Keratinocyte (primary cell): ENCODE data around the gene ACVR1B. TPM values are rescaled to one million over a fixed set of nuclear protein-coding genes. Genes with fewer than 3 reads are reported as not detected.

ENCODE experiments used
- DNase-seq: peaks from one replicate; pipeline ENCODE4 v3.0.0-alpha.2; 2011; ENCODE audit warnings: low read depth, missing footprints, low spot score
- FAIRE-seq: peaks from 2 replicates; lab custom pipeline; 2011; peaks lifted over from hg19 to GRCh38; lab: Jason Lieb, UNC
- H2AFZ ChIP-seq: 2 replicates; pipeline ENCODE4 v1.6.0; 2012; ENCODE audit warnings: low read length, control low read depth, inconsistent platforms; ENCODE audit not compliant: control insufficient read depth
- H3K27ac ChIP-seq: 2 replicates; pipeline ENCODE4 v1.5.1; 2011; ENCODE audit warnings: low read length; ENCODE audit not compliant: control insufficient read depth, insufficient read depth
- H3K27me3 ChIP-seq: 3 replicates; pipeline ENCODE4 v1.6.0; 2011; ENCODE audit warnings: low read length; ENCODE audit not compliant: control insufficient read depth, insufficient read depth; ENCODE audit errors: extremely low read depth
- H3K36me3 ChIP-seq, 2 experiments: 2 replicates in 1 of 2; 3 replicates in 1 of 2; pipeline ENCODE4 v1.5.1; 2011; ENCODE audit warnings: low read length in 2 of 2, mild to moderate bottlenecking in 1 of 2; ENCODE audit not compliant: control insufficient read depth in 2 of 2, insufficient read depth in 2 of 2; ENCODE audit errors: extremely low read depth in 1 of 2
- H3K4me1 ChIP-seq: 3 replicates; pipeline ENCODE4 v1.5.1; 2011; ENCODE audit warnings: low read length; ENCODE audit not compliant: control insufficient read depth, insufficient read depth; ENCODE audit errors: extremely low read depth
- H3K4me2 ChIP-seq: 3 replicates; pipeline ENCODE4 v1.6.0; 2011; ENCODE audit warnings: low read depth, low read length; ENCODE audit not compliant: control insufficient read depth, insufficient read depth; ENCODE audit errors: extremely low read depth
- H3K4me3 ChIP-seq, 3 experiments: fragments of 200-600 bp in 1 of 3; sonication (generic) in 1 of 3; 2 replicates in 2 of 3; 3 replicates in 1 of 3; pipeline ENCODE4 v1.5.1; 2011 to 2016; ENCODE audit warnings: low read length in 3 of 3, mild to moderate bottlenecking in 3 of 3, control low read depth in 2 of 3, inconsistent platforms in 1 of 3, low read depth in 1 of 3, mixed read lengths in 1 of 3, mixed run types in 1 of 3, moderate library complexity in 1 of 3; ENCODE audit not compliant: control insufficient read depth in 2 of 3, insufficient read depth in 2 of 3; ENCODE audit errors: extremely low read depth in 1 of 3
- H3K79me2 ChIP-seq: 2 replicates; pipeline ENCODE4 v1.6.0; 2012; ENCODE audit warnings: low read length; ENCODE audit not compliant: control insufficient read depth, insufficient read depth
- H3K9ac ChIP-seq: 3 replicates; pipeline ENCODE4 v1.6.0; 2011; ENCODE audit warnings: low read length; ENCODE audit not compliant: control insufficient read depth, insufficient read depth; ENCODE audit errors: extremely low read depth
- H3K9me1 ChIP-seq: 3 replicates; pipeline ENCODE4 v1.6.0; 2011; ENCODE audit warnings: low read length; ENCODE audit not compliant: control insufficient read depth, insufficient read depth; ENCODE audit errors: extremely low read depth
- H3K9me3 ChIP-seq: 2 replicates; pipeline ENCODE4 v1.5.1; 2012; ENCODE audit warnings: low read depth, low read length; ENCODE audit not compliant: control insufficient read depth
- H4K20me1 ChIP-seq: 3 replicates; pipeline ENCODE4 v1.6.0; 2011; ENCODE audit warnings: low read length; ENCODE audit not compliant: control insufficient read depth, insufficient read depth; ENCODE audit errors: extremely low read depth
- EZH2 ChIP-seq: IDR thresholded peaks from one replicate; pipeline ENCODE4 v1.6.1; 2012; ENCODE audit warnings: inconsistent platforms, mild to moderate bottlenecking, low read length, moderate library complexity
- dilution Hi-C: fragments of 300-500 bp; cut with MboI; formaldehyde crosslinking; loops from one replicate; pipeline ENCODE4 v1.7.0; 2020; ENCODE audit warnings: low sequenced_read_pairs; ENCODE audit not compliant: extremely low pct_ligation_motif_present
- polyA plus RNA-seq, 5 experiments: library from polyadenylated mRNA; depleted of rRNA in 3 of 5; stranded (reverse) in 3 of 5; stranded (forward) in 1 of 5; unstranded in 1 of 5; fragments of >200 nt; gene quantifications; 1 replicate in 1 of 5; 2 replicates in 3 of 5; 3 replicates in 1 of 5; pipeline versions ENCODE4 v1.2.1 to v1.2.3, GENCODE V29; 2011 to 2012; ENCODE audit warnings: missing spikeins in 2 of 5, low read depth in 1 of 5, low replicate concordance in 1 of 5
- TF ChIP-seq, protein P1 (sequence below), 3 experiments: IDR thresholded peaks in 1 of 3; conservative IDR thresholded peaks in 1 of 3; optimal IDR thresholded peaks in 1 of 3; 2 replicates in 2 of 3; 3 replicates in 1 of 3; pipeline versions ENCODE3 to v1.5.1; 2011; ENCODE audit warnings: low read length in 3 of 3, mild to moderate bottlenecking in 3 of 3, moderate library complexity in 2 of 3, control low read depth in 1 of 3, inconsistent platforms in 1 of 3; ENCODE audit not compliant: insufficient read depth in 2 of 3; ENCODE audit errors: extremely low read depth in 1 of 3

ACVR1B gene
- polyA plus RNA-seq, 1 donor (not counting 4 experiments of a cell fraction or from before 2014, with no cell fraction given) = 12.7 TPM

GRCh38 chr12:52011602-52012214, 60.2 kb downstream of the ACVR1B start:
- Histone ChIP-seq H3K79me2 (no peaks in the 10 kb centered on the region), H3K9ac (no peak overlapping the region), H3K9me1 (peaks cover 3% of the 10 kb centered on the region), H3K27ac (no peak overlapping the region), H3K27me3 (peaks cover 13% of the 10 kb centered on the region), H3K9me3 (no peaks in the 10 kb centered on the region), H3K4me3 (no peak overlapping the region), H4K20me1 (no peaks in the 10 kb centered on the region), H2AFZ (no peak overlapping the region), H3K36me3 (no peaks in the 10 kb centered on the region), H3K4me2 (no peak overlapping the region), H3K4me1 (peaks cover 19% of the 10 kb centered on the region)
- FAIRE-seq (no peak), DNase-seq (no peak)
- dilution Hi-C loops = no loop called here
- TF ChIP-seq, protein P1, sequence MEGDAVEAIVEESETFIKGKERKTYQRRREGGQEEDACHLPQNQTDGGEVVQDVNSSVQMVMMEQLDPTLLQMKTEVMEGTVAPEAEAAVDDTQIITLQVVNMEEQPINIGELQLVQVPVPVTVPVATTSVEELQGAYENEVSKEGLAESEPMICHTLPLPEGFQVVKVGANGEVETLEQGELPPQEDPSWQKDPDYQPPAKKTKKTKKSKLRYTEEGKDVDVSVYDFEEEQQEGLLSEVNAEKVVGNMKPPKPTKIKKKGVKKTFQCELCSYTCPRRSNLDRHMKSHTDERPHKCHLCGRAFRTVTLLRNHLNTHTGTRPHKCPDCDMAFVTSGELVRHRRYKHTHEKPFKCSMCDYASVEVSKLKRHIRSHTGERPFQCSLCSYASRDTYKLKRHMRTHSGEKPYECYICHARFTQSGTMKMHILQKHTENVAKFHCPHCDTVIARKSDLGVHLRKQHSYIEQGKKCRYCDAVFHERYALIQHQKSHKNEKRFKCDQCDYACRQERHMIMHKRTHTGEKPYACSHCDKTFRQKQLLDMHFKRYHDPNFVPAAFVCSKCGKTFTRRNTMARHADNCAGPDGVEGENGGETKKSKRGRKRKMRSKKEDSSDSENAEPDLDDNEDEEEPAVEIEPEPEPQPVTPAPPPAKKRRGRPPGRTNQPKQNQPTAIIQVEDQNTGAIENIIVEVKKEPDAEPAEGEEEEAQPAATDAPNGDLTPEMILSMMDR (optimal IDR thresholded peaks at IDR 0.05 in 1 of 3, IDR thresholded peaks at IDR 0.05 in 1 of 3, conservative IDR thresholded peaks at IDR 0.05 in 1 of 3; ENCODE audit: extremely low read depth in 1 of 3, insufficient read depth in 2 of 3, low read length in 3 of 3) = no peak
- no peak for TF ChIP-seq EZH2

- Histone ChIP-seq H3K36me3 (no peaks in the 10 kb centered on the region), H3K79me2 (no peaks in the 10 kb centered on the region), H3K27ac (no peak overlapping the region), H3K4me1 (peaks cover 16% of the 10 kb centered on the region), H3K9me1 (peaks cover 3% of the 10 kb centered on the region), H3K27me3 (no peaks in the 10 kb centered on the region), H3K9ac (no peak overlapping the region), H3K4me2 (no peak overlapping the region), H3K4me3 (no peak overlapping the region), H4K20me1 (no peaks in the 10 kb centered on the region), H3K9me3 (no peaks in the 10 kb centered on the region), H2AFZ (no peak overlapping the region)
- dilution Hi-C loops = no loop called here
- no peak for DNase-seq
- TF ChIP-seq, protein P1 (optimal IDR thresholded peaks at IDR 0.05 in 1 of 3, IDR thresholded peaks at IDR 0.05 in 1 of 3, conservative IDR thresholded peaks at IDR 0.05 in 1 of 3; ENCODE audit: extremely low read depth in 1 of 3, insufficient read depth in 2 of 3, low read length in 3 of 3) = no peak
- no peak for TF ChIP-seq EZH2
- FAIRE-seq = no peak
Measured at GRCh38 chr12:52013626-52014310, 62.3 kb downstream of the ACVR1B start.
